GM23338 (cell line): Measurements from ENCODE around the gene ARL17A.
"Not testable (repeated sequence)": the region's sequence is repeated elsewhere in the genome, so short reads cannot be mapped to it uniquely, and the experiment has no call there.

Source experiments
- CREB1 ChIP-seq: fragments of 250-450 bp; sonication (Bioruptor Pico); IDR thresholded peaks from 2 replicates; pipeline ENCODE4 v1.5.0; 2020; ENCODE audit warnings: low read depth, mild to moderate bottlenecking, moderate library complexity
- CTCF ChIP-seq, 2 experiments: fragments of 200-600 bp in 1 of 2; sonication (generic) in 1 of 2; conservative IDR thresholded peaks; 2 replicates each; pipeline versions ENCODE4 v1.5.1 to v1.6.1; 2016 to 2017; ENCODE audit warnings: antibody characterized with exemption in 2 of 2, low read depth in 2 of 2, mild to moderate bottlenecking in 2 of 2, moderate library complexity in 1 of 2
- ETS1 ChIP-seq: IDR thresholded peaks from 2 replicates; pipeline ENCODE4 v1.6.1; 2016; ENCODE audit warnings: antibody characterized with exemption
- EZH2 ChIP-seq: fragments of 200-600 bp; sonication (generic); IDR thresholded peaks from one replicate; pipeline ENCODE4 v1.8.0; 2017; ENCODE audit warnings: antibody characterized with exemption, mild to moderate bottlenecking, low read depth; ENCODE audit not compliant: unreplicated experiment
- EZH2phosphoT487 ChIP-seq: fragments of 200-600 bp; sonication (generic); IDR thresholded peaks from one replicate; pipeline ENCODE4 v1.8.1; 2018; ENCODE audit warnings: antibody characterized with exemption; ENCODE audit not compliant: unreplicated experiment
- JUNB ChIP-seq: IDR thresholded peaks from one replicate; pipeline ENCODE4 v1.6.1; 2016; ENCODE audit warnings: antibody characterized with exemption; ENCODE audit not compliant: unreplicated experiment
- NANOG ChIP-seq: IDR thresholded peaks from 2 replicates; pipeline ENCODE4 v1.6.1; 2016; ENCODE audit warnings: antibody characterized with exemption, borderline replicate concordance
- POLR2AphosphoS5 ChIP-seq: IDR thresholded peaks from 2 replicates; pipeline ENCODE4 v1.6.1; 2016; ENCODE audit warnings: antibody characterized with exemption, low read depth
- REST ChIP-seq: IDR thresholded peaks from one replicate; pipeline ENCODE4 v1.6.1; 2018; ENCODE audit warnings: antibody characterized with exemption; ENCODE audit not compliant: unreplicated experiment
- STAT1 ChIP-seq: IDR thresholded peaks from one replicate; pipeline ENCODE4 v1.6.1; 2016; ENCODE audit warnings: antibody characterized with exemption; ENCODE audit not compliant: unreplicated experiment
- ZNF114 ChIP-seq: fragments of 250-450 bp; sonication (Bioruptor Pico); IDR thresholded peaks from 2 replicates; pipeline ENCODE4 v1.5.0; 2020; ENCODE audit warnings: mild to moderate bottlenecking, moderate library complexity
- ZNF331 ChIP-seq: fragments of 250-450 bp; sonication (Bioruptor Pico); IDR thresholded peaks from 2 replicates; pipeline ENCODE4 v1.5.0; 2020; ENCODE audit warnings: low read depth, mild to moderate bottlenecking, moderate library complexity
- ZNF462 ChIP-seq: fragments of 250-450 bp; sonication (Bioruptor Pico); IDR thresholded peaks from 2 replicates; pipeline ENCODE4 v1.5.0; 2020; ENCODE audit warnings: mild to moderate bottlenecking, moderate library complexity

- not testable (repeated sequence) for TF ChIP-seq CTCF (conservative IDR thresholded peaks at IDR 0.05; ENCODE audit: low read depth in 2 of 2); REST; EZH2; CREB1 (CRISPR knock-in tag); ETS1; POLR2AphosphoS5; ZNF462 (CRISPR knock-in tag); EZH2phosphoT487; ZNF331; ZNF114 (CRISPR knock-in tag); JUNB; NANOG; STAT1
These were observed 6.0 kb upstream of the ARL17A start for GRCh38 chr17:46585444-46585843.
